NOMO-1 treated with DMSO at 0.1 percent for 48 hours (cell line): ENCODE measurements around the gene PNCK.
A peak's percentile ranks its signal among the peaks of the same experiment; 100 is the strongest.
"Not testable (repeated sequence)": the region's sequence is repeated elsewhere in the genome, so short reads cannot be mapped to it uniquely, and the experiment has no call there.

Experiments used
- DNase-seq: peaks from one replicate; lab custom pipeline; 2025; ENCODE audit not compliant: unreplicated experiment; lab: John Stamatoyannopoulos, UW

The PNCK gene

GRCh38 chrX:153699210-153699783, 25.7 kb upstream of the PNCK start:
- not testable (repeated sequence) for DNase-seq

- no peak for DNase-seq
Observed at GRCh38 chrX:153697924-153698865, 24.6 kb upstream of the PNCK start.

- DNase-seq = not testable (repeated sequence)
Observed at GRCh38 chrX:153696986-153697722, 23.5 kb upstream of the PNCK start.

GRCh38 chrX:153696538-153696937, 22.9 kb upstream of the PNCK start:
- not testable (repeated sequence) for DNase-seq

GRCh38 chrX:153696100-153696499, 22.5 kb upstream of the PNCK start:
- no peak for DNase-seq

- no peak for DNase-seq
Observed at GRCh38 chrX:153694687-153695270, 21.2 kb upstream of the PNCK start.

- DNase-seq = not testable (repeated sequence)
Observed at GRCh38 chrX:153694256-153694655, 20.6 kb upstream of the PNCK start.

GRCh38 chrX:153693216-153694086, 19.8 kb upstream of the PNCK start:
- no peak for DNase-seq

GRCh38 chrX:153692611-153693156, 19.1 kb upstream of the PNCK start:
- DNase-seq = no peak

GRCh38 chrX:153692003-153692402, 18.4 kb upstream of the PNCK start:
- DNase-seq = no peak

GRCh38 chrX:153691032-153691827, 17.6 kb upstream of the PNCK start:
- not testable (repeated sequence) for DNase-seq

GRCh38 chrX:153690466-153690865, 16.9 kb upstream of the PNCK start:
- DNase-seq = no peak

GRCh38 chrX:153689654-153690465, 16.2 kb upstream of the PNCK start:
- no peak for DNase-seq

- no peak for DNase-seq
Observed at GRCh38 chrX:153688911-153689590, 15.4 kb upstream of the PNCK start.

GRCh38 chrX:153688506-153688905, 14.9 kb upstream of the PNCK start:
- no peak for DNase-seq

- DNase-seq = no peak
Observed at GRCh38 chrX:153688071-153688470, 14.5 kb upstream of the PNCK start.

- peak; percentile 13 for DNase-seq
Observed at GRCh38 chrX:153687121-153688039, 13.8 kb upstream of the PNCK start, which contains the start of gene SLC6A8. Gene SLC6A8, plus strand, starts transcription at chrX:153687926. Its CDS starts 649 bp downstream, at chrX:153688575.
